GM12878 (cell line): ENCODE results near the gene PTPN13. TPM values are rescaled to one million over a fixed set of nuclear protein-coding genes. Genes with fewer than 3 reads are reported as not detected.

ENCODE experiments used
- ATAC-seq: fragments of 200-7000 bp; cut with Tn5 transposase; 3 replicates; pipeline ENCODE4 v1.9.1; 2020; ENCODE audit warnings: mild to moderate bottlenecking, moderate library complexity
- BruUV-seq: library from RNA; stranded (reverse); fragments of 400-500 nt; replicated peaks from 2 replicates; lab custom pipeline; 2021; lab: Mats Ljungman, UMichigan
- CTCF ChIA-PET: fragments of 300-600 bp; sonication (Branson Sonifier 250); formaldehyde crosslinking; extraction: SDS; loops from one replicate; lab custom pipeline; 2021; ENCODE audit warnings: inconsistent platforms; lab: Yijun Ruan, JAX
- POLR2A ChIA-PET: fragments of 350-600 bp; formaldehyde crosslinking; extraction: SDS; loops from one replicate; lab custom pipeline; 2021; ENCODE audit warnings: inconsistent platforms; lab: Charles Lee
- RAD21 ChIA-PET: fragments of 300-600 bp; sonication (Branson Sonifier 250); formaldehyde crosslinking; loops from one replicate; lab custom pipeline; 2023; ENCODE audit warnings: antibody characterized with exemption; ENCODE audit not compliant: unreplicated experiment; lab: Charles Lee
- SMC1A ChIA-PET: fragments of 300-600 bp; sonication (Branson Sonifier 250); formaldehyde crosslinking; loops from one replicate; lab custom pipeline; 2023; ENCODE audit not compliant: unreplicated experiment, uncharacterized antibody; lab: Charles Lee
- DNase-seq: peaks from one replicate; pipeline ENCODE4 v3.0.0-alpha.2; 2011; ENCODE audit warnings: low read depth, low spot score
- FAIRE-seq: peaks from 3 replicates; lab custom pipeline; 2011; peaks lifted over from hg19 to GRCh38; lab: Jason Lieb, UNC
- H2AFZ ChIP-seq: 2 replicates; pipeline ENCODE4 v1.6.0; 2011; ENCODE audit warnings: low read depth, low read length, control low read depth; ENCODE audit not compliant: control insufficient read depth
- H3K27ac ChIP-seq: 2 replicates; pipeline ENCODE4 v1.5.1; 2011; ENCODE audit warnings: control low read depth; ENCODE audit not compliant: control insufficient read depth, insufficient read depth
- H3K27me3 ChIP-seq, 2 experiments: replicated peaks in 1 of 2; 2 replicates each; pipeline versions ENCODE4 v1.6.0 to v1.6.1; 2011; ENCODE audit warnings: low read length in 1 of 2; ENCODE audit not compliant: control insufficient read depth in 2 of 2, insufficient read depth in 2 of 2
- H3K36me3 ChIP-seq, 2 experiments: 2 replicates each; pipeline ENCODE4 v1.5.1; 2011; ENCODE audit warnings: low read length in 1 of 2; ENCODE audit not compliant: control insufficient read depth in 2 of 2, insufficient read depth in 2 of 2
- H3K4me1 ChIP-seq: 2 replicates; pipeline ENCODE4 v1.6.1; 2011; ENCODE audit warnings: mild to moderate bottlenecking, low read length, moderate library complexity, mixed read lengths; ENCODE audit not compliant: control insufficient read depth, insufficient read depth
- H3K4me2 ChIP-seq: 2 replicates; pipeline ENCODE4 v1.6.0; 2011; ENCODE audit warnings: control low read depth; ENCODE audit not compliant: control insufficient read depth, insufficient read depth
- H3K4me3 ChIP-seq: fragments of 200-600 bp; sonication (generic); 2 replicates; pipeline ENCODE4 v1.5.1; 2016
- H3K79me2 ChIP-seq: 2 replicates; pipeline ENCODE4 v1.6.0; 2011; ENCODE audit warnings: low read length; ENCODE audit not compliant: control insufficient read depth, insufficient read depth
- H3K9ac ChIP-seq: 2 replicates; pipeline ENCODE4 v1.8.0; 2011; ENCODE audit warnings: low read length, control low read depth, mixed read lengths; ENCODE audit not compliant: control insufficient read depth, insufficient read depth
- H3K9me3 ChIP-seq: replicated peaks from 3 replicates; pipeline ENCODE4 v1.5.1; 2011; ENCODE audit warnings: mild to moderate bottlenecking, low read length; ENCODE audit not compliant: control insufficient read depth, insufficient read depth
- H4K20me1 ChIP-seq: 2 replicates; pipeline ENCODE4 v1.6.0; 2011; ENCODE audit not compliant: control insufficient read depth, insufficient read depth
- BCLAF1 ChIP-seq: fragments of 450-650 bp; IDR thresholded peaks from 2 replicates; pipeline ENCODE4 v1.6.1; 2017; ENCODE audit warnings: antibody characterized with exemption, mild to moderate bottlenecking, moderate library complexity
- CEBPB ChIP-seq, 2 experiments: fragments of 150-350 bp in 1 of 2; IDR thresholded peaks; 2 replicates each; pipeline ENCODE4 v1.6.1; 2012 to 2014; ENCODE audit warnings: low read depth in 2 of 2, low read length in 2 of 2, borderline replicate concordance in 1 of 2, inconsistent platforms in 1 of 2
- FOS ChIP-seq: IDR thresholded peaks from 3 replicates; pipeline ENCODE4 v1.6.1; 2011; ENCODE audit warnings: borderline replicate concordance; ENCODE audit not compliant: insufficient read length; ENCODE audit errors: extremely low read depth
- HDAC6 ChIP-seq: fragments of 200-600 bp; sonication (generic); IDR thresholded peaks from one replicate; pipeline ENCODE4 v1.8.0; 2017; ENCODE audit warnings: antibody characterized with exemption; ENCODE audit not compliant: unreplicated experiment
- KLF5 ChIP-seq: fragments of 450-650 bp; IDR thresholded peaks from 2 replicates; pipeline ENCODE4 v1.6.1; 2014; ENCODE audit warnings: mild to moderate bottlenecking; ENCODE audit not compliant: partially characterized antibody
- MTA3 ChIP-seq: IDR thresholded peaks from 2 replicates; pipeline ENCODE4 v1.6.1; 2012; ENCODE audit warnings: low read length, inconsistent platforms, borderline replicate concordance
- RB1 ChIP-seq: fragments of 450-650 bp; formaldehyde crosslinking; IDR thresholded peaks from 2 replicates; pipeline ENCODE4 v1.6.1; 2017; ENCODE audit warnings: mild to moderate bottlenecking, borderline replicate concordance
- SMAD5 ChIP-seq: IDR thresholded peaks from 2 replicates; pipeline ENCODE4 v1.6.1; 2016; ENCODE audit warnings: antibody characterized with exemption, low read depth
- ZNF207 ChIP-seq: fragments of 450-650 bp; IDR thresholded peaks from 2 replicates; pipeline ENCODE4 v1.6.1; 2014; ENCODE audit warnings: antibody characterized with exemption, mild to moderate bottlenecking, borderline replicate concordance
- ZNF622 ChIP-seq: fragments of 450-650 bp; IDR thresholded peaks from 2 replicates; pipeline ENCODE4 v1.6.1; 2017; ENCODE audit warnings: mild to moderate bottlenecking, inconsistent platforms
- WGBS: methylation state at CpG from one replicate; pipeline ENCODE4 v1.1.6; 2016; ENCODE audit warnings: low lambda C conversion rate; ENCODE audit not compliant: insufficient replicate concordance, insufficient coverage; ENCODE audit errors: missing lambda C conversion rate; 5-methylcytosine and 5-hydroxymethylcytosine counted together
- in situ Hi-C: fragments of 300-500 bp; cut with MboI; formaldehyde crosslinking; loops from 9 replicates; pipeline ENCODE4 v1.14.3; 2018; ENCODE audit warnings: mixed read lengths
- intact Hi-C: fragments of 100-400 bp; cut with micrococcal nuclease; formaldehyde crosslinking; loops from one replicate; pipeline ENCODE4 v1.14.2; 2022; ENCODE audit not compliant: unreplicated experiment
- polyA plus RNA-seq, 11 experiments: library from polyadenylated mRNA; depleted of rRNA in 4 of 11; unstranded in 6 of 11; stranded (reverse) in 5 of 11; fragments of >200 nt; fragmentation: Nextera tagmentation in 4 of 11; fragmentation: Illumina TruSeq in 1 of 11; extraction: Ambion mirVana in 4 of 11; extraction: Trizol in 1 of 11; gene quantifications; 1 replicate in 1 of 11; 2 replicates in 10 of 11; pipeline versions ENCODE4 v1.2.1 to v1.2.3, GENCODE V29; 2011 to 2016; ENCODE audit warnings: inconsistent platforms in 2 of 11, missing spikeins in 2 of 11, low read depth in 1 of 11
- total RNA-seq, 4 experiments: library from RNA; depleted of rRNA in 3 of 4; stranded (reverse); fragments of >200 nt in 3 of 4; fragmentation: Illumina TruSeq in 1 of 4; extraction: Trizol in 1 of 4; gene quantifications; 2 replicates each; pipeline versions ENCODE4 v1.2.1 to v1.2.3, GENCODE V29; 2013 to 2021
- TF ChIP-seq, protein P1 (sequence below): IDR thresholded peaks from 2 replicates; pipeline ENCODE4 v1.6.1; 2011; ENCODE audit warnings: low read depth, low read length, improper control_type of control experiment, borderline replicate concordance
- TF ChIP-seq, protein P2 (sequence below): fragments of 450-650 bp; conservative IDR thresholded peaks from 2 replicates; pipeline ENCODE4 v1.6.1; 2017; ENCODE audit warnings: mild to moderate bottlenecking, moderate library complexity
- TF ChIP-seq, protein P3 (sequence below), 3 experiments: IDR thresholded peaks in 2 of 3; conservative IDR thresholded peaks in 1 of 3; 2 replicates each; pipeline ENCODE4 v1.5.1; 2011; ENCODE audit warnings: low read depth in 3 of 3, low read length in 3 of 3, mild to moderate bottlenecking in 3 of 3, control low read depth in 2 of 3, moderate library complexity in 2 of 3, inconsistent platforms in 1 of 3, mixed read lengths in 1 of 3; ENCODE audit not compliant: control insufficient read depth in 2 of 3, insufficient read depth in 1 of 3; ENCODE audit errors: extremely low read depth in 1 of 3

Gene PTPN13
- total and polyA plus RNA-seq, 10 of the 15 experiments (the other 5 are each of a cell fraction or from before 2014, with no cell fraction given) = 8.5 to 69.4 (median 33.9) TPM

GRCh38 chr4:86759298-86759697, 165.2 kb downstream of the PTPN13 start (continued):
- TF ChIP-seq BCLAF1 (no peak), HDAC6 (no peak), ZNF622 (no peak), CEBPB (IDR thresholded peaks at IDR 0.05; ENCODE audit: borderline replicate concordance in 1 of 2, low read depth in 2 of 2, low read length in 2 of 2) (no peak), RB1 (no peak)
- TF ChIP-seq, protein P1, sequence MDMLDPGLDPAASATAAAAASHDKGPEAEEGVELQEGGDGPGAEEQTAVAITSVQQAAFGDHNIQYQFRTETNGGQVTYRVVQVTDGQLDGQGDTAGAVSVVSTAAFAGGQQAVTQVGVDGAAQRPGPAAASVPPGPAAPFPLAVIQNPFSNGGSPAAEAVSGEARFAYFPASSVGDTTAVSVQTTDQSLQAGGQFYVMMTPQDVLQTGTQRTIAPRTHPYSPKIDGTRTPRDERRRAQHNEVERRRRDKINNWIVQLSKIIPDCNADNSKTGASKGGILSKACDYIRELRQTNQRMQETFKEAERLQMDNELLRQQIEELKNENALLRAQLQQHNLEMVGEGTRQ = no peak

- SMC1A ChIA-PET = interaction anchor here (1.0 kb wide), 1 partner anchor 264 kb away, joined by 3 read pairs; no protein-coding TSS in a partner anchor
- no peak for ATAC-seq
- no peak for DNase-seq
- Histone ChIP-seq H3K27ac (no peak overlapping the region), H3K4me2 (no peak overlapping the region), H3K79me2 (no peaks in the 10 kb centered on the region), H3K36me3 (peaks cover 0 to 1% of the 10 kb centered on the region in 2 experiments; a peak in 1 of 4 replicates), H3K9ac (no peak overlapping the region), H3K27me3 (no peaks in the 10 kb centered on the region), H4K20me1 (no peaks in the 10 kb centered on the region), H3K9me3 (no peaks in the 10 kb centered on the region), H2AFZ (no peak overlapping the region), H3K4me3 (no peak overlapping the region), H3K4me1 (no peaks in the 10 kb centered on the region)
- FAIRE-seq = no peak
- intact Hi-C loops (no loop called here), in situ Hi-C loops (no loop called here)
- WGBS = 47% methylated on average over 5 of the region's 5 CpGs
- RAD21 ChIA-PET = no interaction called here
- no TSS peak for BruUV-seq
- POLR2A ChIA-PET = no interaction called here
- TF ChIP-seq SMAD5 = no peak
- TF ChIP-seq MTA3 = no peak
- TF ChIP-seq, protein P2, sequence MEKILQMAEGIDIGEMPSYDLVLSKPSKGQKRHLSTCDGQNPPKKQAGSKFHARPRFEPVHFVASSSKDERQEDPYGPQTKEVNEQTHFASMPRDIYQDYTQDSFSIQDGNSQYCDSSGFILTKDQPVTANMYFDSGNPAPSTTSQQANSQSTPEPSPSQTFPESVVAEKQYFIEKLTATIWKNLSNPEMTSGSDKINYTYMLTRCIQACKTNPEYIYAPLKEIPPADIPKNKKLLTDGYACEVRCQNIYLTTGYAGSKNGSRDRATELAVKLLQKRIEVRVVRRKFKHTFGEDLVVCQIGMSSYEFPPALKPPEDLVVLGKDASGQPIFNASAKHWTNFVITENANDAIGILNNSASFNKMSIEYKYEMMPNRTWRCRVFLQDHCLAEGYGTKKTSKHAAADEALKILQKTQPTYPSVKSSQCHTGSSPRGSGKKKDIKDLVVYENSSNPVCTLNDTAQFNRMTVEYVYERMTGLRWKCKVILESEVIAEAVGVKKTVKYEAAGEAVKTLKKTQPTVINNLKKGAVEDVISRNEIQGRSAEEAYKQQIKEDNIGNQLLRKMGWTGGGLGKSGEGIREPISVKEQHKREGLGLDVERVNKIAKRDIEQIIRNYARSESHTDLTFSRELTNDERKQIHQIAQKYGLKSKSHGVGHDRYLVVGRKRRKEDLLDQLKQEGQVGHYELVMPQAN = no peak
- TF ChIP-seq, protein P3, sequence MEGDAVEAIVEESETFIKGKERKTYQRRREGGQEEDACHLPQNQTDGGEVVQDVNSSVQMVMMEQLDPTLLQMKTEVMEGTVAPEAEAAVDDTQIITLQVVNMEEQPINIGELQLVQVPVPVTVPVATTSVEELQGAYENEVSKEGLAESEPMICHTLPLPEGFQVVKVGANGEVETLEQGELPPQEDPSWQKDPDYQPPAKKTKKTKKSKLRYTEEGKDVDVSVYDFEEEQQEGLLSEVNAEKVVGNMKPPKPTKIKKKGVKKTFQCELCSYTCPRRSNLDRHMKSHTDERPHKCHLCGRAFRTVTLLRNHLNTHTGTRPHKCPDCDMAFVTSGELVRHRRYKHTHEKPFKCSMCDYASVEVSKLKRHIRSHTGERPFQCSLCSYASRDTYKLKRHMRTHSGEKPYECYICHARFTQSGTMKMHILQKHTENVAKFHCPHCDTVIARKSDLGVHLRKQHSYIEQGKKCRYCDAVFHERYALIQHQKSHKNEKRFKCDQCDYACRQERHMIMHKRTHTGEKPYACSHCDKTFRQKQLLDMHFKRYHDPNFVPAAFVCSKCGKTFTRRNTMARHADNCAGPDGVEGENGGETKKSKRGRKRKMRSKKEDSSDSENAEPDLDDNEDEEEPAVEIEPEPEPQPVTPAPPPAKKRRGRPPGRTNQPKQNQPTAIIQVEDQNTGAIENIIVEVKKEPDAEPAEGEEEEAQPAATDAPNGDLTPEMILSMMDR (IDR thresholded peaks at IDR 0.05 in 2 of 3, conservative IDR thresholded peaks at IDR 0.05 in 1 of 3; ENCODE audit: control insufficient read depth in 2 of 3, extremely low read depth in 1 of 3, insufficient read depth in 1 of 3, low read depth in 3 of 3, low read length in 3 of 3) = no peak
- TF ChIP-seq FOS = no peak
- TF ChIP-seq KLF5 = no peak
- no peak for TF ChIP-seq ZNF207
- CTCF ChIA-PET = interaction anchor here (1.9 kb wide), 1 partner anchor 264 kb away, joined by 8 read pairs; no protein-coding TSS in a partner anchor
These were observed 168.5 kb downstream of the PTPN13 start for GRCh38 chr4:86762649-86763048.
